Measurements from ENCODE around the gene ABCA2.

ABCA2 gene

DNA sequence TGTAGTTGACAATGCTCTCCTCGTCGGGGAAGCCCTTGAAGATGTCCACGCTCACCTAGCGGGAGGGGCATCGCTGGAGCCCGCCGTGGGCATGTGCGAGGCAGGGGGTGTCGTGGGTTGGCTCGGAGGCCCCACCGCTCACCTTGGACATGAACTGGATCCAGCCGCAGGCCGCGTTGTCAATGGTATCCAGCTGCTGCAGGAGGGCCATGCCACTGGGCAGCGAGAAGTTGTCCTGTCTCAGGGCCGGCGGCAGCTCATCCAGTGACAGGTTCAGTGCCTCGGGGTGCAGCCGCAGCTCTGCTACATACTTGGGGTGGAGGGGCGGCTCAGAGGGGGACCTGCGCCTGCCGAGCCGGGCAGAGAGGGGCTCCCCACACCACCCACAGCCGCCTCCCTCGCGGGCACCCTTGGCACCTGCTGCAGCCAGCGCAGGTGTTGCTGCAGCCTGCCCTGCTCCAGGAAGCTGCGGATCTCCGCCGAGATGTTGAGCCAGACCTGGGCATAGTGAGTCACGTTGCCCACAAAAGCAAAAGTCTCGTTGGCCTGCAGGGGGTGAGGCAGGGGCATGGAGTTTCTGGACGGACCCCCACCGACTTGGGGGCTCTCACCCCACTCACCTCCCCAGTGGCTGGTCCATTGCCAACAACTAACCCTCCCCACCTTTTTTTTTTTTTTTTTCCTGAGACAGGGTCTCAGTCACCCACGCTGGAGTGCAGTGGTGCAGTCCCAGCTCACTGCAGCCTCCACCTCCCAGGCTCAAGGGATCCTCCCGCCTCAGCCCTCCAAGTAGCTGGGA is 9.1 kb downstream of the ABCA2 start:
- DNase-seq (ENCODE audit: low spot score) = no peak
- TF ChIP-seq, protein P1, sequence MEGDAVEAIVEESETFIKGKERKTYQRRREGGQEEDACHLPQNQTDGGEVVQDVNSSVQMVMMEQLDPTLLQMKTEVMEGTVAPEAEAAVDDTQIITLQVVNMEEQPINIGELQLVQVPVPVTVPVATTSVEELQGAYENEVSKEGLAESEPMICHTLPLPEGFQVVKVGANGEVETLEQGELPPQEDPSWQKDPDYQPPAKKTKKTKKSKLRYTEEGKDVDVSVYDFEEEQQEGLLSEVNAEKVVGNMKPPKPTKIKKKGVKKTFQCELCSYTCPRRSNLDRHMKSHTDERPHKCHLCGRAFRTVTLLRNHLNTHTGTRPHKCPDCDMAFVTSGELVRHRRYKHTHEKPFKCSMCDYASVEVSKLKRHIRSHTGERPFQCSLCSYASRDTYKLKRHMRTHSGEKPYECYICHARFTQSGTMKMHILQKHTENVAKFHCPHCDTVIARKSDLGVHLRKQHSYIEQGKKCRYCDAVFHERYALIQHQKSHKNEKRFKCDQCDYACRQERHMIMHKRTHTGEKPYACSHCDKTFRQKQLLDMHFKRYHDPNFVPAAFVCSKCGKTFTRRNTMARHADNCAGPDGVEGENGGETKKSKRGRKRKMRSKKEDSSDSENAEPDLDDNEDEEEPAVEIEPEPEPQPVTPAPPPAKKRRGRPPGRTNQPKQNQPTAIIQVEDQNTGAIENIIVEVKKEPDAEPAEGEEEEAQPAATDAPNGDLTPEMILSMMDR (IDR thresholded peaks at IDR 0.05; ENCODE audit: extremely low read depth, missing control alignments) = no peak

DNA sequence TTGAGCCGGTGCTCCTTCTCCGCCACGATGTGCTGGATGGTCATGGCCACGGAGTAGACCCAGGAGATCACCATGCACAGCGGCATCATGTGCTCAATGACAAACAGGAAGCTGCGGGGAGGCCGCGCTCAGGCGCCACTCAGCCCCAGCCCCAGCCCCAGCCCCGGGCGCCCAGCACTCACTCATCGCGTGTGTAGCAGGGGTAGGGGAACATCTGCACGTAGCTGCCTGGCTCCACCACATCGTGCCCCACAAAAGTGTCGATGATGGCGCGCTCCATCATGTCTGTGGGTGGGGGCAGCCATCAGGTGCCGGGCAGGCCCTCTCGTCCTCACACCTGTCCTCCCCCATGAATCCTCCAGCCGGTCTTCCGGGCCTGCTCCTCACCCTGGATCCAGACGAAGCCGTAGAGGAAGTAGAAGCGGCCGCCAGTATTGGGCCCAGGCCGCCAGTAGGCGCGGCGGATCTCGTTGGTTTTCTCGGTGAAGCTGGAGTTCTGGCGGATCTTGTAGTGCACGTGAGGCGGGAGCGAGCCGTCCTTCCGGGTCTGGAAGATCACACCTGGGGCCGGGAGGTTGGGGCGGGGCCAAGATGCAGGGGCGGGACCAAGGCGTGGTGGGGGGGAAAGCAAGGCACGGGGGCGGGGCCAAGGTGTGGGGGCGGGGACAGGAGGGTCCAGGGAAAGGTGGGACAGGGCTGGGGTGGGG is 10.1 kb downstream of the ABCA2 start:
- TF ChIP-seq, protein P1 (IDR thresholded peaks at IDR 0.05; ENCODE audit: extremely low read depth, missing control alignments) = no peak
- DNase-seq (ENCODE audit: low spot score) = no peak

DNA sequence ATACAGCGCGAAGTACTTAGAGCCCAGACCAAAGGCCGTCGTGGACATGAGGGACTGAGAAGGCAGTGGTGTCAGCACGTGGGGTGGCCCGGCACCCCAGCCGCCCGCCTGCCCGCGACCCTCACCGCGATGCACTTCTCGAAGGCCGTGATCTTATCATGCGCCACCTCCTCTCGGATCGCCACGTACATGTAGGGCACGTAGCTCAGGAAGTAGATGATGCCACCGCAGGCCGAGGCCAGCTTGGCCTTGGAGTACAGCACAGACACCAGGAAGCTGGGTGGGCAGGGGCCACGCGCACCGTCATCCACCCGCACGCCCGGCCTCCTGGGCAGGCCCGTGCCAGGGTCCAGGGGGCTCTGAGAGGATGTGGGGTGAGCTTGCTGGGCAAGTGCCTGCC is 11.0 kb downstream of the ABCA2 start:
- TF ChIP-seq, protein P1 (IDR thresholded peaks at IDR 0.05; ENCODE audit: extremely low read depth, missing control alignments) = no peak
- DNase-seq (ENCODE audit: low spot score) = no peak

DNA sequence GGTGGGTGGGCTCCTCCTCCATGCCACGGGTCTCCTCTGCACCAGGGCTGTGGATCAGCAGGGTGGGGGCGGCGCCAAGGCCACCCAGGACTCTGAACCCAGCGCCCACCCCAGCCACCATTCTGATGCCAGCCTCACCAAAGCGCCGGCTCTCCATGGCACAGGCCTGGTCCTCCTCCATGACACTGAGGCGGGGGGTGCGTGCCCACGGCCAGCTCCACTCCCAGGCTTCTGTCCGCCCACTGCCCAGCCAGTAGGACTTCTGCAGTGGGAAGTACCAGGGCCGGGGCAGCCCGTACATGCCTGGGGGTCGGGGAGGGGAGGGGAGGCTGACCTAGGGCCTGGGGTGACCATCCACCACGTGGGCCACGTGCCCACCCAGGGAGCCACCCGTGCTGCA is 11.6 kb downstream of the ABCA2 start:
- no peak for DNase-seq (ENCODE audit: low spot score)
- TF ChIP-seq, protein P1 (IDR thresholded peaks at IDR 0.05; ENCODE audit: extremely low read depth, missing control alignments) = no peak

DNA sequence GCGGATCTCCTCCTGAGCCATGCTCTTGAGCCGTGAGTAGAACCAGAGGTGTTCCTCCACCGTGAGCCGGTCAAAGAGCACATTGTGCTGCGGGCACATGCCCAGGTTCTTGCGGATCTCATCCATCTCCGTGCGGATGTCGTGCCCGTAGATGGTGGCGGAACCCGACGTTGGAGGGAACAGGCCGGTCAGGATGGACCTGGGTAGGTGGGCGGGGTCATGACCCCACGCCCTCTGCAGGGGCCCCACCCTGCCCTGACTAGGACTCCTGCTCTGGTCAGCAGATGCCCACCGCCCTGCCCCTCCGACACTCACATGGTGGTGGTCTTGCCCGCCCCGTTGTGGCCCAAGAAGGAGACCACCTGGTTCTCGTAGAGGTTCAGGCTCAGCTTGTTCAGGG is 12.1 kb downstream of the ABCA2 start:
- no peak for DNase-seq (ENCODE audit: low spot score)
- TF ChIP-seq, protein P1 (IDR thresholded peaks at IDR 0.05; ENCODE audit: extremely low read depth, missing control alignments) = no peak

DNA sequence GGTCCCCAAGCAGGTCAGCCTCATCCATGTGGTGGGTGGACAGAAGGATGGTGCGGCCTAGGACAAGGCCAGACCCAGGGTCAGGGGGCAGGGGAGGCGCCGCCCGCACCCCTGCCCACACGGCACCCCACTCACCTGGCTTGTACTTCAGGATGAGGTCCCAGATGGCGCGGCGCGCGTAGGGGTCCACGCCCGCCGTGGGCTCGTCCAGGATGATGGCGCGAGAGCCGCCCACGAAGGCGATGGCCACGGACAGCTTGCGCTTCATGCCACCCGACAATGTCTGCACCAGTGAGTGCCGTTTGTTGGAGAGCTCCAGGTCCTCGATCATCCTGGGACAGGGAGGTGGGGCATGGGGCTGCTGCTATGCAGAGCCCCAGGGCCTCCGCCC is 12.5 kb downstream of the ABCA2 start:
- TF ChIP-seq, protein P1 (IDR thresholded peaks at IDR 0.05; ENCODE audit: extremely low read depth, missing control alignments) = no peak
- no peak for DNase-seq (ENCODE audit: low spot score)

DNA sequence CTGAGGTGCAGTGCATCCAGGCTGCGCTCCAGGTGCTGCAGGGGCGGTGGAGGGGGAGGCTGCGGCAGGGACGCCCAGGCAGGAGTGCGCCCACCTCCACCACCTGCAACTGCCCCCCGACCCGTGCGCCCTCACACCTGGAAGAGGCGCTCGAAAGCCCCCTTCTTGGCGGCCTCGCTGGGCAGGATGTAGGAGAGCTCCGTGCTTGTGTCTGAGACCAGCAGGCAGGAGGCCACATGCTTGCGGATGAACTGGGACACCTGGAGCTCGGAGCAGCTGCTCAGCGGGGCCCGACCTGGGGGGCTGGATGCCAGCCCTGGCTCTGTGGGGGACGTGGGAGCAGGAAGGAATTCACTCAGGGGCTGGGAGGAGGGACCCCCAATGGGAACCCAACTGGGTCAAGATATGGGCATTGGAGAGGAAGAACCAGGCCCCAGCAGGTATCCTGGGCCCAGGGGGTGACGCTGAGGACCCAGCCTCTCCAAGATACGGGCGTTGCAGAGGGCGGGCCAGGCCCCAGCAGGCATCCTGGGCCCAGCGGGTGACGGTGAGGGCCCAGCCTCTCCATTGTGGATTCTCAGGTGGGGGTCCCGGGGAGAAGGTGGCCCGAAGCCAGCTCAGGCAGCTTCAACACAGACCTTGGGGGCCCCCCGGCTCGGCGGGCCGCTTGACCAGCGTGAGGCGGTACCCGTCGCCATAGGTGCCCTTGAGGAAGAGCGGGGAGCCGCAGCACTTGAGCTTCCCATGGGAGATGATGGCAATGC is 13.1 kb downstream of the ABCA2 start:
- TF ChIP-seq, protein P1 (IDR thresholded peaks at IDR 0.05; ENCODE audit: extremely low read depth, missing control alignments) = no peak
- no peak for DNase-seq (ENCODE audit: low spot score)
